ENCODE data around the gene HPCAL1. TPM values are rescaled to one million over a fixed set of nuclear protein-coding genes. Genes with fewer than 3 reads are reported as not detected.

The HPCAL1 gene
- total RNA-seq, 6 experiments from 2014 or later = 36.3 to 60.3 (median 57.2) TPM

GRCh38 chr2:10383960-10384734 lies 81.4 kb downstream of the HPCAL1 start:
- TF ChIP-seq CTCF (IDR thresholded peaks at IDR 0.05) = no peak
- H3K4me1 Mint-ChIP-seq (ENCODE audit: low read depth) = peaks cover 53% of the 10 kb centered on the region
- no peaks in the 10 kb centered on the region for H3K36me3 Mint-ChIP-seq (ENCODE audit: low read depth)
- H3K4me3 Mint-ChIP-seq = no peak overlapping the region
- no peak overlapping the region for H3K27ac Mint-ChIP-seq
- no peak for DNase-seq
- H3K9me3 Mint-ChIP-seq = no peaks in the 10 kb centered on the region
- no peaks in the 10 kb centered on the region; the same call in 1 of the 2 replicates for H3K27me3 Mint-ChIP-seq (ENCODE audit: insufficient read depth)

- Mint-ChIP-seq H3K36me3 (ENCODE audit: low read depth) (no peaks in the 10 kb centered on the region), H3K27me3 (ENCODE audit: insufficient read depth) (no peaks in the 10 kb centered on the region; the same call in 1 of the 2 replicates), H3K27ac (peak overlapping the region; percentile 91), H3K9me3 (no peaks in the 10 kb centered on the region), H3K4me1 (ENCODE audit: low read depth) (peaks cover 53% of the 10 kb centered on the region), H3K4me3 (peak overlapping the region; percentile 81; the same call in 1 of the 2 replicates)
- no peak for TF ChIP-seq CTCF (IDR thresholded peaks at IDR 0.05)
- DNase-seq = no peak
These were observed 82.8 kb downstream of the HPCAL1 start for GRCh38 chr2:10385501-10385900.

GRCh38 chr2:10385933-10386773 lies 83.4 kb downstream of the HPCAL1 start:
- H3K4me3 Mint-ChIP-seq = peak overlapping the region; percentile 81
- H3K27ac Mint-ChIP-seq = peak overlapping the region; percentile 91
- peak; percentile 37 for TF ChIP-seq CTCF (IDR thresholded peaks at IDR 0.05)
- peak; percentile 61 for DNase-seq
- H3K9me3 Mint-ChIP-seq = no peaks in the 10 kb centered on the region
- peaks cover 56% of the 10 kb centered on the region for H3K4me1 Mint-ChIP-seq (ENCODE audit: low read depth)
- no peaks in the 10 kb centered on the region for H3K36me3 Mint-ChIP-seq (ENCODE audit: low read depth)
- H3K27me3 Mint-ChIP-seq (ENCODE audit: insufficient read depth) = no peaks in the 10 kb centered on the region; the same call in 1 of the 2 replicates

GRCh38 chr2:10387033-10387432 lies 84.3 kb downstream of the HPCAL1 start:
- no peaks in the 10 kb centered on the region for H3K9me3 Mint-ChIP-seq
- no peak for TF ChIP-seq CTCF (IDR thresholded peaks at IDR 0.05)
- H3K27me3 Mint-ChIP-seq (ENCODE audit: insufficient read depth) = no peaks in the 10 kb centered on the region; the same call in 1 of the 2 replicates
- no peak overlapping the region for H3K4me3 Mint-ChIP-seq
- H3K36me3 Mint-ChIP-seq (ENCODE audit: low read depth) = no peaks in the 10 kb centered on the region
- no peak for DNase-seq
- peaks cover 53% of the 10 kb centered on the region for H3K4me1 Mint-ChIP-seq (ENCODE audit: low read depth)
- no peak overlapping the region for H3K27ac Mint-ChIP-seq

GRCh38 chr2:10388954-10389560 lies 86.4 kb downstream of the HPCAL1 start:
- H3K27me3 Mint-ChIP-seq (ENCODE audit: insufficient read depth) = no peaks in the 10 kb centered on the region; the same call in 1 of the 2 replicates
- H3K36me3 Mint-ChIP-seq (ENCODE audit: low read depth) = no peaks in the 10 kb centered on the region
- peaks cover 57% of the 10 kb centered on the region for H3K4me1 Mint-ChIP-seq (ENCODE audit: low read depth)
- no peaks in the 10 kb centered on the region for H3K9me3 Mint-ChIP-seq
- no peak overlapping the region; the same call in 1 of the 2 replicates for H3K4me3 Mint-ChIP-seq
- H3K27ac Mint-ChIP-seq = peak overlapping the region; percentile 73
- TF ChIP-seq CTCF (IDR thresholded peaks at IDR 0.05) = no peak
- no peak for DNase-seq
